Liver (tissue), 9 donors: Measurements from ENCODE around the gene OR52R1. TPM values are rescaled to one million over a fixed set of nuclear protein-coding genes. Genes with fewer than 3 reads are reported as not detected.

Experiments
- DNase-seq: peaks from one replicate; pipeline ENCODE4 v3.0.0-alpha.2; 2017; ENCODE audit warnings: low spot score
- H3K27ac ChIP-seq, 2 donors: one replicate each; pipeline ENCODE4 v1.7.0; 2013; ENCODE audit warnings: inconsistent platforms in 2 of 2, low read length in 2 of 2, control low read depth in 1 of 2, low read depth in 1 of 2, mild to moderate bottlenecking in 1 of 2
- H3K27me3 ChIP-seq, 4 donors: one replicate each; pipeline versions ENCODE4 v1.6.1 to v1.7.0; 2013; ENCODE audit warnings: low read length in 3 of 4, inconsistent platforms in 1 of 4, mild to moderate bottlenecking in 1 of 4, moderate library complexity in 1 of 4; ENCODE audit not compliant: control insufficient read depth in 4 of 4, insufficient read depth in 4 of 4
- H3K36me3 ChIP-seq, 4 donors: one replicate each; pipeline versions ENCODE4 v1.6.1 to v1.7.0; 2013; ENCODE audit warnings: low read length in 3 of 4, mild to moderate bottlenecking in 3 of 4, low read depth in 1 of 4, moderate library complexity in 1 of 4; ENCODE audit not compliant: control insufficient read depth in 4 of 4, insufficient read depth in 3 of 4
- H3K4me1 ChIP-seq, 4 donors: one replicate each; pipeline versions ENCODE4 v1.6.1 to v1.7.0; 2013; ENCODE audit warnings: low read length in 3 of 4, mild to moderate bottlenecking in 3 of 4, moderate library complexity in 1 of 4; ENCODE audit not compliant: control insufficient read depth in 4 of 4, insufficient read depth in 4 of 4
- H3K4me3 ChIP-seq, 3 donors: one replicate each; pipeline versions ENCODE4 v1.6.1 to v1.7.0; 2013; ENCODE audit warnings: low read length in 3 of 3, control low read depth in 1 of 3, low read depth in 1 of 3, mild to moderate bottlenecking in 1 of 3
- H3K9ac ChIP-seq, 2 donors: one replicate each; pipeline ENCODE4 v1.7.0; 2013; ENCODE audit warnings: low read length in 2 of 2, mild to moderate bottlenecking in 2 of 2, moderate library complexity in 2 of 2, control low read depth in 1 of 2, low read depth in 1 of 2
- H3K9me3 ChIP-seq, 4 donors: one replicate each; pipeline versions ENCODE4 v1.6.1 to v1.7.0; 2013; ENCODE audit warnings: low read length in 3 of 4; ENCODE audit not compliant: control insufficient read depth in 4 of 4
- ATF3 ChIP-seq: IDR thresholded peaks from 2 replicates; pipeline ENCODE4 v1.6.1; 2016; ENCODE audit warnings: antibody characterized with exemption
- CTCF ChIP-seq: fragments of 150-350 bp; IDR thresholded peaks from 2 replicates; pipeline ENCODE4 v1.5.1; 2017; ENCODE audit warnings: improper control_type of control experiment, low read depth, low read length; ENCODE audit not compliant: missing input control
- HNF4A ChIP-seq, 2 donors: conservative IDR thresholded peaks; 2 replicates each; pipeline ENCODE4 v1.6.1; 2016; ENCODE audit warnings: antibody characterized with exemption in 2 of 2, mild to moderate bottlenecking in 2 of 2
- HNF4G ChIP-seq: IDR thresholded peaks from 2 replicates; pipeline ENCODE4 v1.6.1; 2016; ENCODE audit warnings: antibody characterized with exemption
- MAX ChIP-seq: IDR thresholded peaks from 2 replicates; pipeline ENCODE4 v1.6.1; 2016; ENCODE audit warnings: antibody characterized with exemption
- NR2F2 ChIP-seq: IDR thresholded peaks from 2 replicates; pipeline ENCODE4 v1.6.1; 2016; ENCODE audit warnings: antibody characterized with exemption
- SP1 ChIP-seq: IDR thresholded peaks from 2 replicates; pipeline ENCODE4 v1.6.1; 2018; ENCODE audit warnings: antibody characterized with exemption, mild to moderate bottlenecking
- YY1 ChIP-seq: IDR thresholded peaks from 2 replicates; pipeline ENCODE4 v1.6.1; 2016; ENCODE audit warnings: antibody characterized with exemption, mild to moderate bottlenecking
- WGBS: extraction: QIAGEN DNeasy Blood & Tissue Kit; methylation state at CpG from one replicate; pipeline ENCODE4 v1.1.7; 2013; 5-methylcytosine and 5-hydroxymethylcytosine counted together
- polyA plus RNA-seq, 2 donors: library from polyadenylated mRNA; stranded (reverse) in 1 of 2; unstranded in 1 of 2; fragments of 200-250 nt in 1 of 2; fragments of >200 nt in 1 of 2; fragmentation: Nextera tagmentation in 1 of 2; extraction: Ambion mirVana in 1 of 2; gene quantifications; one replicate each; pipeline versions ENCODE4 v1.2.1 to v1.2.3, GENCODE V29; 2013 to 2015
- total RNA-seq, 2 donors: library from RNA; depleted of rRNA; stranded (reverse); fragments of >200 nt; gene quantifications; one replicate each; pipeline ENCODE4 v1.2.3, GENCODE V29; 2014
- TF ChIP-seq, protein P1 (sequence below): IDR thresholded peaks from 2 replicates; pipeline ENCODE4 v1.6.1; 2016; ENCODE audit warnings: antibody characterized with exemption, mild to moderate bottlenecking
- TF ChIP-seq, protein P2 (sequence below): IDR thresholded peaks from 2 replicates; pipeline ENCODE4 v1.6.1; 2016; ENCODE audit warnings: antibody characterized with exemption
- donor health status: healthy.
- donor health status: healthy.
- donor health status: healthy.
- donor health status: healthy.
- donor health status: healthy.

OR52R1 gene
- total and polyA plus RNA-seq, 4 donors: not detected

DNA sequence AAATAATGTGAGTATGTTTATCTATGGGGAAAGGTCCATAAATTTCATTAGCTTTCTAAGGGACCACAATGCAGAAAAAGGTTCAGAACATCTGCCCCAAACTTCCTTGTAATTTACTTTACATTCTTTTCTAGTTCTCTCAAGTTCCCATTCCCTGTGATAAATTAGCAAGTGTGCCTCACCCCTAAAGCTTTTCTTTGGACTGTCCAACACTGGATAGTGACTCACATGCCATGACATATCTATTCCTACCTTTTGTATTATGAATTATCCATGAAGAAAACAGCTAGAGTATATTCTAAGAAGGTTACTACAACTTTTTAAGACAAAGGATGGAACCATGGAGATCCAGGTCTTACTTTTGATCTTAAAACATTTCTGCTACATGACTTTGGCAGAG lies 36.1 kb downstream of the OR52R1 start:
- no peak for TF ChIP-seq CTCF
- no peak for TF ChIP-seq NR2F2
- no peak for TF ChIP-seq MAX
- TF ChIP-seq HNF4G: no peak
- TF ChIP-seq HNF4A (conservative IDR thresholded peaks at IDR 0.05): no peak
- TF ChIP-seq ATF3: no peak
- Histone ChIP-seq H3K9me3 (no peaks in the 10 kb centered on the region), H3K4me1 (no peaks in the 10 kb centered on the region), H3K36me3 (no peaks in the 10 kb centered on the region), H3K4me3 (no peak overlapping the region), H3K27ac (no peak overlapping the region), H3K9ac (no peak overlapping the region), H3K27me3 (peaks cover 0 to 3% (median 0%) of the 10 kb centered on the region in 4 donors)
- no peak for DNase-seq

DNA sequence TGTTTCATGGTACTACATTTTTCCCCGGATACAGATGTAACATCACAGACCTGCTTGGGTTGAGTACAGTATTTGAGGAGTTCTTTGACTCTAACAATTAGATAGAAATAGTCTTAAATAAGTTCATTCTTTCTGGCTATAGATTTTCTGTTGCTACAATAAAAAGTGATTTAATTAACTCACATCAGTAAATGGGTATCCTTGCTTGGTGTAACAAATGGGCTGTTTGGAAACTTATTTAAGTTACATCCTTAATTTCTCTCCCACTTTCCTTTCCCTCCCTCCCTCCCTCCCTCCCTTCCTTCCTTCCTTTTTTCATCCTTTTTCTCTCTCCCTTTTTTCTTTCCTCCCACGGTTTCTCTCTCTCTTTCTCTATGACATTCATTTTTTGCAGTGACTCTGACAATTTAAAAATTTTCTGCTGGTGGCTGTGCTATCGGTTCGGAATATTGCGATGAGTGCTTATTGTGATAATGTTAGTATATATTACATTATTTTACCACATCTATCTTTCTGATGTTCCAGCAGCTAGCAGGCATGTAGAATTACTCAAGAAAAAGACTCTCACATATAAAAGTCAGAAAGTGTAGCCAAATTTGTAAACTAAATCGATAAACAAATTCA lies 37.6 kb downstream of the OR52R1 start:
- Histone ChIP-seq H3K27me3 (peaks cover 0 to 3% (median 0%) of the 10 kb centered on the region in 4 donors), H3K9me3 (no peaks in the 10 kb centered on the region), H3K9ac (no peak overlapping the region), H3K36me3 (no peaks in the 10 kb centered on the region), H3K27ac (no peak overlapping the region), H3K4me3 (no peak overlapping the region), H3K4me1 (no peaks in the 10 kb centered on the region)
- no peak for TF ChIP-seq NR2F2
- no peak for TF ChIP-seq SP1
- TF ChIP-seq CTCF: no peak
- no peak for TF ChIP-seq YY1
- TF ChIP-seq, protein P1, sequence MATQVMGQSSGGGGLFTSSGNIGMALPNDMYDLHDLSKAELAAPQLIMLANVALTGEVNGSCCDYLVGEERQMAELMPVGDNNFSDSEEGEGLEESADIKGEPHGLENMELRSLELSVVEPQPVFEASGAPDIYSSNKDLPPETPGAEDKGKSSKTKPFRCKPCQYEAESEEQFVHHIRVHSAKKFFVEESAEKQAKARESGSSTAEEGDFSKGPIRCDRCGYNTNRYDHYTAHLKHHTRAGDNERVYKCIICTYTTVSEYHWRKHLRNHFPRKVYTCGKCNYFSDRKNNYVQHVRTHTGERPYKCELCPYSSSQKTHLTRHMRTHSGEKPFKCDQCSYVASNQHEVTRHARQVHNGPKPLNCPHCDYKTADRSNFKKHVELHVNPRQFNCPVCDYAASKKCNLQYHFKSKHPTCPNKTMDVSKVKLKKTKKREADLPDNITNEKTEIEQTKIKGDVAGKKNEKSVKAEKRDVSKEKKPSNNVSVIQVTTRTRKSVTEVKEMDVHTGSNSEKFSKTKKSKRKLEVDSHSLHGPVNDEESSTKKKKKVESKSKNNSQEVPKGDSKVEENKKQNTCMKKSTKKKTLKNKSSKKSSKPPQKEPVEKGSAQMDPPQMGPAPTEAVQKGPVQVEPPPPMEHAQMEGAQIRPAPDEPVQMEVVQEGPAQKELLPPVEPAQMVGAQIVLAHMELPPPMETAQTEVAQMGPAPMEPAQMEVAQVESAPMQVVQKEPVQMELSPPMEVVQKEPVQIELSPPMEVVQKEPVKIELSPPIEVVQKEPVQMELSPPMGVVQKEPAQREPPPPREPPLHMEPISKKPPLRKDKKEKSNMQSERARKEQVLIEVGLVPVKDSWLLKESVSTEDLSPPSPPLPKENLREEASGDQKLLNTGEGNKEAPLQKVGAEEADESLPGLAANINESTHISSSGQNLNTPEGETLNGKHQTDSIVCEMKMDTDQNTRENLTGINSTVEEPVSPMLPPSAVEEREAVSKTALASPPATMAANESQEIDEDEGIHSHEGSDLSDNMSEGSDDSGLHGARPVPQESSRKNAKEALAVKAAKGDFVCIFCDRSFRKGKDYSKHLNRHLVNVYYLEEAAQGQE: no peak
- TF ChIP-seq, protein P2, sequence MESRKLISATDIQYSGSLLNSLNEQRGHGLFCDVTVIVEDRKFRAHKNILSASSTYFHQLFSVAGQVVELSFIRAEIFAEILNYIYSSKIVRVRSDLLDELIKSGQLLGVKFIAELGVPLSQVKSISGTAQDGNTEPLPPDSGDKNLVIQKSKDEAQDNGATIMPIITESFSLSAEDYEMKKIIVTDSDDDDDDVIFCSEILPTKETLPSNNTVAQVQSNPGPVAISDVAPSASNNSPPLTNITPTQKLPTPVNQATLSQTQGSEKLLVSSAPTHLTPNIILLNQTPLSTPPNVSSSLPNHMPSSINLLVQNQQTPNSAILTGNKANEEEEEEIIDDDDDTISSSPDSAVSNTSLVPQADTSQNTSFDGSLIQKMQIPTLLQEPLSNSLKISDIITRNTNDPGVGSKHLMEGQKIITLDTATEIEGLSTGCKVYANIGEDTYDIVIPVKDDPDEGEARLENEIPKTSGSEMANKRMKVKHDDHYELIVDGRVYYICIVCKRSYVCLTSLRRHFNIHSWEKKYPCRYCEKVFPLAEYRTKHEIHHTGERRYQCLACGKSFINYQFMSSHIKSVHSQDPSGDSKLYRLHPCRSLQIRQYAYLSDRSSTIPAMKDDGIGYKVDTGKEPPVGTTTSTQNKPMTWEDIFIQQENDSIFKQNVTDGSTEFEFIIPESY: no peak
- 81% methylated on average over 6 of the region's 6 CpGs for WGBS
- DNase-seq: no peak
